Activated naive CD4-positive, alpha-beta T cell treated with anti-CD3 and anti-CD28 coated beads, Interleukin-2, amount 50 U/mL, for 24 hours (primary cell): ENCODE measurements around the gene NLK.
"Not testable (repeated sequence)": the region's sequence is repeated elsewhere in the genome, so short reads cannot be mapped to it uniquely, and the experiment has no call there.

Experiments used
- H3K27ac Mint-ChIP-seq: one replicate; pipeline ENCODE4 v1.8.0; 2021; ENCODE audit warnings: mild to moderate bottlenecking, mixed read lengths
- H3K27me3 Mint-ChIP-seq: one replicate; pipeline ENCODE4 v1.8.0; 2021; ENCODE audit warnings: mixed read lengths
- H3K36me3 Mint-ChIP-seq: one replicate; pipeline ENCODE4 v1.8.0; 2021; ENCODE audit warnings: mixed read lengths
- H3K4me1 Mint-ChIP-seq: one replicate; pipeline ENCODE4 v1.8.0; 2021; ENCODE audit warnings: mixed read lengths
- H3K4me3 Mint-ChIP-seq: one replicate; pipeline ENCODE4 v1.8.0; 2021; ENCODE audit warnings: mild to moderate bottlenecking, mixed read lengths
- H3K9me3 Mint-ChIP-seq: one replicate; pipeline ENCODE4 v1.8.0; 2021; ENCODE audit warnings: mixed read lengths

The NLK gene

DNA sequence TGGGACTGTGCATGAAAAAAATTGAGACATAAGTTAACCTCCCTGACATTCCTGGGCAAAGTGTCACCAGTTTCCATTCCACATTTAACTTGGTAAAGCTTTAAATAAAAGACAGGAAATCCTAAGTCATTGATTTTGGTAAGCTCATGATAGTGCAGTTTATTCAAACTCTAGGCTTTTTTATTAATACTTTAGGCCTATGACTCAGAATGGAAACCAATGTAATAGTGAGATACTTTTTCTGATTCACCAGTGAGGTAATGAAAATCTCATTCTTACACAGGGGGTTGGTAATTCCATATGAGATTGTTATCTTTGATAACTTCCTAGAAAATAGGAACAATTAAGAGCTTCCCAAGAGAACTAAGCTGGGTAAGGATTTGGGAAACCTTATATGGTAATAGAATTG, 91.1 kb downstream of the NLK start:
- Mint-ChIP-seq H3K9me3 (no peaks in the 10 kb centered on the region), H3K4me3 (no peak overlapping the region), H3K27me3 (no peaks in the 10 kb centered on the region), H3K36me3 (peaks cover 14% of the 10 kb centered on the region), H3K27ac (peak overlapping the region; percentile 70), H3K4me1 (peaks cover 9% of the 10 kb centered on the region)

DNA sequence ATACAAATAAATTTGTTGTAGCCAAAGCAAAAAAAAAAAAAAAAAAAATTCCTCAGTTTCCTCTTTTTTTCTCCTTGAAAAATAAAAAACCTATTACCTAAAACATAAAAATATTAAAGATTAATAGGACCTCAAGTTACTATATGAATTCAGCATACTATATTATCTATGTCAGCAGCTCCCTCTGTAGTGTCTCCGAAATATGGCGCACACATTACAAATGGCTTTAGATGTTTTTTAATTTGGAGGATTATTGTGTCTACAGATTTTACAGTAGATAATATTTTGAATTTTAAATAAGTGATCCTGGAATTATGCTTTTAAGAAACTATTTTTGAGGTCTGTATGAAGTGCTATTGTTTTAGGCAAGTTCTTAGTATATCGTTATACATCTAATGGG, 94.4 kb downstream of the NLK start:
- Mint-ChIP-seq H3K4me3 (no peak overlapping the region), H3K9me3 (no peaks in the 10 kb centered on the region), H3K27ac (no peak overlapping the region), H3K27me3 (no peaks in the 10 kb centered on the region), H3K4me1 (peaks cover 9% of the 10 kb centered on the region), H3K36me3 (peaks cover 16% of the 10 kb centered on the region)

DNA sequence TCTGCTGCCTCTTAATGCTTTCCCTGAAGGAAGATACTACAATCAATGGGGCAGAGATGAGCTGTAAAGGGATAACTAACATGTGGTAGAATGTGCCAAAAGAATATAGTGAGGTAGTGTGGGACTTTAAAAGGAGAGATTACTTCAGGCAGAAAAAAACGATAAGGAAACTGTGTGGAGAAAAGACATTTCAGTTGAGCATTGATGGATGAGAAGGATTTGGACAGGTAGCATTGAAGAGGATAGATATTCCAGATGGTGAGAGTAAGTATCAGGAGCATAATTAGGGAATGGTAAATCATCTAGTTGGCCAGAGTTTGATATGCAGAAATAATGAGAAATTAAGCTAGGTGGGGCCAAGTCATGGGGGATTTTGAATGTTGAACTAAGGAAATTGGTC, 97.3 kb downstream of the NLK start:
- Mint-ChIP-seq H3K27me3 (no peaks in the 10 kb centered on the region), H3K4me3 (no peak overlapping the region), H3K9me3 (no peaks in the 10 kb centered on the region), H3K4me1 (no peaks in the 10 kb centered on the region), H3K27ac (no peak overlapping the region), H3K36me3 (peaks cover 16% of the 10 kb centered on the region)

DNA sequence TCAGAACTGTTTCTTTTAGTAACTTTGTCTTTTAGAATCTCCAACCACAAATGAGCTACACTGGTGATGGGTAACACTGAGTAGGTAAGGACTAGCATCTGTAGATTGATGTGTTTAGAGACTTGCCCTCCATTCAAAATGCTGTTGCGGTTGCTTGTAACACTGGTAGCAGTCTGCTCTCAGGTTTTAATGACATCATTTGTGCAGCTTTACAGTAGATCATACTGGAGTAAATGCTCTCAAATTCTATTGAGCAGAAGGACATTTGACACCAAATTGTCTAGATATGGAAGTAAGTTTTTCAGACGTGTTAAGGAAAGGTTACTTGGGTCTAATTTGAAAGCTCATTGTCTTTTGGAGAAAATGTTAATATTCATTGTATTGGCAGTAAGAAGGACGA, 98.8 kb downstream of the NLK start:
- H3K4me1 Mint-ChIP-seq: no peaks in the 10 kb centered on the region

DNA sequence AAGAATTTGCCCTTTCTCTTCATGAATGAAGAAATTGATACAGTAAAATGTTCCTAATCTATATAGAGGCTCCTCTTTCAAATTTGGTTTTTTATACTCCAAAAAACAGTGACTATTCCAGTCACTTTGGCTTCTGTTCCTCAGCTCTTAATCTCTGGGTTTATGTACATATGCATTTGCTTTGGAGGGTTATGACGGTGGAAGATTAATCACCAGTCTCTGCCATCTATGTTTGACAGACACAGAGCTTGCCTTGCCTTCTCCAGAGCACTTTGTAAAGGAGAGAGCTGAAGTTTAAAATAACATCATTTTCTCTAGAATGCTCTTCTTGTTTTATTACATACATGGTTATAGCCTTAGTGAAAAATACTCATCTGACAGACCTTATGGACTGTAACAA, 99.3 kb downstream of the NLK start:
- Mint-ChIP-seq H3K4me1 (no peaks in the 10 kb centered on the region), H3K27ac (no peak overlapping the region), H3K36me3 (peaks cover 14% of the 10 kb centered on the region), H3K27me3 (no peaks in the 10 kb centered on the region), H3K4me3 (no peak overlapping the region), H3K9me3 (no peaks in the 10 kb centered on the region)

More for the DNA sequence above, 98.8 kb downstream of the NLK start:
- H3K27me3 Mint-ChIP-seq: no peaks in the 10 kb centered on the region
- H3K4me3 Mint-ChIP-seq: no peak overlapping the region
- peaks cover 14% of the 10 kb centered on the region for H3K36me3 Mint-ChIP-seq
- no peak overlapping the region for H3K27ac Mint-ChIP-seq
- no peaks in the 10 kb centered on the region for H3K9me3 Mint-ChIP-seq

DNA sequence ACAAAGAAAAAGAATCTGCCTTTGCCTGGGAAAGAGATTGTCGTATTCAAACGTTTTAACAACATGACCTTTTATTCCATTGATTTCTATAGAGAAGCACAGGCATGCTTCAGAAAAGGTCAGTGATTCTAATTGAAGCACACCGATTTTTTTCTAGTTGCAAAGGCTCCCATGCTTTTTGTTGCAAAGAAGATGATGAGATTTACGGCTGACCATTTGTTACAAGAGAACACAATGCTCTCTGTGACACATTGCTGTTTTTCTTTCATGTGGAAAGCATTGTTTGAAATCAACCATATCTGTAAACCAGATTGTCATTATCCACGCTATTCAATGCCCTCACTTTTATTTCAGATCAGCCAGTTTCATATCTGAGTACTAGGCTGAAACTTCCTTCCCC, 99.8 kb downstream of the NLK start:
- Mint-ChIP-seq H3K27ac (no peak overlapping the region), H3K4me3 (no peak overlapping the region), H3K27me3 (no peaks in the 10 kb centered on the region), H3K4me1 (no peaks in the 10 kb centered on the region), H3K36me3 (peaks cover 14% of the 10 kb centered on the region), H3K9me3 (no peaks in the 10 kb centered on the region)

DNA sequence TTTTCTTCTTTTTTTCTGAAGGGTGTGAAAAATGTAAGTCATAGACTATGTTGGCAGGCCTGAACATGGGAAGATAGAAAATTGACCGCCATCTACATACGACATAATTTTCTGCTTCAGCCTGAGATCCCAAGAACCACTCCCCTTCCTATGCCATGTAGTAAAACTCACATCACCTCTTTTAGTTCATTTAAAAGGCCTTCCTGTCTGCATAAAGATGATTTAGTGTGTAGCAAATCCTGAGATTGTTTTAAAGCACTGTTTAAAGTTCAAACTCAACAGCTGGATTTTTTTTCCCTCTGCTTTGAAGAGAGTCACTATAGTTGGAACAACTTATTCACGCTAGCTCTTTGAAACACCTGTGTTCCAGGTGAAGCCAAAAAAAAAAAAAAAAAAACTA, 101.5 kb downstream of the NLK start:
- peaks cover 14% of the 10 kb centered on the region for H3K36me3 Mint-ChIP-seq
- H3K27ac Mint-ChIP-seq: no peak overlapping the region
- H3K4me1 Mint-ChIP-seq: no peaks in the 10 kb centered on the region
- no peaks in the 10 kb centered on the region for H3K27me3 Mint-ChIP-seq
- H3K9me3 Mint-ChIP-seq: no peaks in the 10 kb centered on the region
- no peak overlapping the region for H3K4me3 Mint-ChIP-seq

DNA sequence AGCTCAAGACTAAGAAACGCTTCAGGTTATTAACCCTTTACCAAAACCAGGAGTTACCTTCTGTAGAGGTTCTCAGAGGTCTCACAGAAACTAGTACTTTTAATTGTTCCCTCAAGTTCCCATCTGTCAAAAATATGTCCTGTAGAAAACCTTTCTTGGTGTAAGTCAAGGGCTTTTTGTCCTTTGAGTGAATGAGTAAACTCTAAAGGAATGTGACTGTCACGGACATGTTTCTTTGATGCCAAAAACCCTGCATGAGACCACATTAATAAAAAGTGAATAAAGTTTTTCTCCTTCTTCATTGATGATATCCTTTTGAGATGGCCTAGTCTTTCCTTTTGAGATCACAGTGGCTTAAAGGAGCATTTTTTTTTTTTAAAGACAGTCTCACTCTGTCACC, 102.9 kb downstream of the NLK start:
- Mint-ChIP-seq H3K4me3 (no peak overlapping the region), H3K36me3 (peaks cover 12% of the 10 kb centered on the region), H3K27ac (no peak overlapping the region), H3K9me3 (no peaks in the 10 kb centered on the region), H3K4me1 (no peaks in the 10 kb centered on the region), H3K27me3 (no peaks in the 10 kb centered on the region)

DNA sequence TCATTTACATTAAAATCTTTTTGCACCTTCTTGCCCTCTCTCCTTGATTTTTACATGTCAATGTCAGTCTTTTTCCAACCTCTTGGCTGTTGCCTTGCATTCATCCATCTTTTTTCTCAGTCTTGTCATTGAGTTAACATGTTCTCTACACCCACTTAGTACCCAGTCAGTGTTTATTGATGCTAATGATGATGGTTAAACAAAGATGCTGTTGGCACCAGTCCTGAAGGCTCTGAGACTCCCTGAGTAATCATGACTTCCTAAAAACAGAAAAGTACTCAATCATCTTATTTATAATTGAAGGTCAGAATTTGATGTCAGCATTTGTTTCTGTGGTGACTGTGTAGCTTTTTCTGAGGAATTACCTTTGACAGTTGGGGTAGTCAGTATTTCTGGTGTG, 104.5 kb downstream of the NLK start:
- Mint-ChIP-seq H3K9me3 (no peaks in the 10 kb centered on the region), H3K27me3 (no peaks in the 10 kb centered on the region), H3K36me3 (peaks cover 12% of the 10 kb centered on the region), H3K4me3 (no peak overlapping the region), H3K27ac (no peak overlapping the region), H3K4me1 (no peaks in the 10 kb centered on the region)

DNA sequence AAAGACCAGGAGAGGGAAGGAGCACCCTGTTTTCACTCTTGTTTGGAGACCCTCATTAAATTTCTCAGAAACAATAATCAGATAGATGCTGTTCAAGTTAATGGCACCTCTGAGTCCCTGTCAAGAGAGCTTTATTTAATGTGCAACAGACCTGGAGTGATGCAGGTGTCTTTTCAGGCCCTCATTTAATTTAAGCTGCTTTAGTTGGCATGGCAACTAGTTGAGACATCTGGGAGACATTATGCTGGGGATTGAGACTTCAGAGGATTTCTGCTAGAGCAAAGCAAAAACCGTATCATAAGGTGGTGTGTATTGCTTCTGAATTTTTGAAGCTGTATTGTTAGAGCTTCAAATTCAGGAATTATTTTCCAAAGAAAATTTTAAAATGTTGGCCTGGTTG, 108.5 kb downstream of the NLK start:
- Mint-ChIP-seq H3K9me3 (no peaks in the 10 kb centered on the region), H3K27ac (no peak overlapping the region), H3K4me3 (no peak overlapping the region), H3K27me3 (no peaks in the 10 kb centered on the region), H3K4me1 (no peaks in the 10 kb centered on the region), H3K36me3 (no peaks in the 10 kb centered on the region)

DNA sequence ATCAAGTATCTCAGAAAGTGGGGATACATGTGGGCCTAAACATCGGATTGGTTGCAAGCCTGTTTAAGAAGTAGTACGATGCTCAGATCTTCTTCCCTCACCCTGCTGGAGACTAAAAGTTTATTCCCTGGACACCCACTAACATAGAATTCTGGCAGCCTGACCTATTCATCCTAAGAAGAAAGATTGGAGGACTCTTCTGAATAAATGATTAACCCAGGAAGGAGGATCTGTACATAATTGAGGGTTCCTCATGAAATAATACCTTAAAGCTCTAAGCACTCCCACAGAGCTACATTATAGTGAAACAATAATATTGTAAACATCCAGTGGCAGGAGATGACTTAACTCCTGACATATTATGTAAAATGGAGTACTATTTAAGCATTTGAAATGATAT, 111.7 kb downstream of the NLK start:
- Mint-ChIP-seq H3K27me3 (no peaks in the 10 kb centered on the region), H3K4me1 (no peaks in the 10 kb centered on the region)

DNA sequence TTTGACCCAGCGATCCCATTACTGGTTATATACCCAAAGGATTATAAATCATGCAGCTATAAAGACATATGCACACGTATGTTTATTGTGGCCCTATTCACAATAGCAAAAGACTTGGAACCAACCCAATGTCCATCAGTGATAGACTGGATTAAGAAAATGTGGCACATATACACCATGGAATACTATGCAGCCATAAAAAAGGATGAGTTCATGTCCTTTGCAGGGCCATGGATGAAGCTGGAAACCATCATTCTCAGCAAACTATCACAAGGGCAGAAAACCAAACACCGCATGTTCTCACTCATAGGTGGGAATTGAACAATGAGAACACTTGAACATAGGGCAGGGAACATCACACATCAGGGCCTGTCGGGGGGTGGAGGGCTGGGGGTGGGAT, 112.9 kb downstream of the NLK start:
- H3K27ac Mint-ChIP-seq, H3K4me3 Mint-ChIP-seq, H3K27me3 Mint-ChIP-seq, H3K36me3 Mint-ChIP-seq, H3K4me1 Mint-ChIP-seq, H3K9me3 Mint-ChIP-seq: not testable (repeated sequence)

More for the DNA sequence above, 111.7 kb downstream of the NLK start:
- H3K4me3 Mint-ChIP-seq: no peak overlapping the region
- H3K36me3 Mint-ChIP-seq: no peaks in the 10 kb centered on the region
- H3K27ac Mint-ChIP-seq: no peak overlapping the region
- no peaks in the 10 kb centered on the region for H3K9me3 Mint-ChIP-seq

DNA sequence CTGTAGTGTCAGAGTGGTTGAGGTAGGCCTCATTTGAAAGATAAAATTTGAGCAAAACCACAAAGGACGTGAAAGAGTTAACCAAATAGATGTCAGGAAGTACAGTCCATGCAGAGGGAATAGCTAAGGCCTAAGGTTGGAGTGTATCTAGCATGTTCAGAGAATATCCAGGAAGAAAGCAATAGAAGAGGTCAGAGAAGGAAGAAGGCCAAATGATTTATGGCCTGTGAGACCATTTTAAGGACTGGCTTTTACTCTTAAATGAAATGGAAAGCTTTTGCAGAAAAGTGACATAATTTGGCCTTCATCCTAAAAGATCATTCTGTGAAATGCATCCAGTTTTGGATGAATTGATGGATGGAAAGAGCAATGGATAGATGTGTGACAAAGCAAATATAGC, 116.5 kb downstream of the NLK start:
- H3K27me3 Mint-ChIP-seq: no peaks in the 10 kb centered on the region
- H3K4me1 Mint-ChIP-seq: no peaks in the 10 kb centered on the region
- H3K4me3 Mint-ChIP-seq: no peak overlapping the region
- H3K9me3 Mint-ChIP-seq: no peaks in the 10 kb centered on the region
- H3K36me3 Mint-ChIP-seq: peaks cover 8% of the 10 kb centered on the region
- no peak overlapping the region for H3K27ac Mint-ChIP-seq

DNA sequence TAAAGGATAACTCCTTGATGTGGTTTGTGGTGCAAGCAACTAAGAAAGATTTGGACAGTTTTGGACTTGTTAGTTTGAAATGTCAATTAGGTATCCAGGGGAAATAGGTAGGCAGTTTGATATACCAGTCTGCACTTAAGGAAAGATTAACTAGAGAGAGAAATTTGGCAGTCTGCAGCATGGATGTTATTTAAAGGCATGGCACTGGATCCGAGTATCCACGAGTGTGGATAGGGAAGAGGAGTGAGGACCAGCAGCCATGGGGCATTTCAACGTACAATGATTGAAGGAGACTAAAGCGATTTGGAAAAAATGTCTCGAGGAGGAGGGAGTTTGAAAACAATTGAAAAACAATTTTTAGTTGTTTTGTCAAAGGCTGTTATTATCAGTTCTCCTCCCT, 117.4 kb downstream of the NLK start:
- Mint-ChIP-seq H3K36me3 (peaks cover 8% of the 10 kb centered on the region), H3K4me3 (no peak overlapping the region), H3K27me3 (no peaks in the 10 kb centered on the region), H3K4me1 (no peaks in the 10 kb centered on the region), H3K27ac (no peak overlapping the region), H3K9me3 (no peaks in the 10 kb centered on the region)

DNA sequence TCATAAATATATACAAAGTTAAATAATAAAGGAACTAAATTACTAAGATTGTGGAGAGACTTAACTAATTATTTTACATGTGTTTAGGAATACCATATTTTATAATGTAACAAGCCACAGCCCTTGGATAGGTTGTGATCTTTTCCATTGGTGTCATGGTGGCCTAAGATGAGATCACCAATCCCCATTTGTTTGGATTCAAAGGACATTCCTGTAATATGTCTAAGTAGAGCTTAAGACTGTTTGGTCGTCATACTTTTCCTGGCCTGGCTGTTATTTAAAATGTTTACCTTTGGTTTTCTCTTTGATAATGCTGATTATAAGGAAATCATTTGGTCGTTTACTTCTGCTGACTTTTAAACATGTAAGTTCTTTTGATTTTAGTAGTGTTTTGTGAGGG, 118.1 kb downstream of the NLK start:
- Mint-ChIP-seq H3K36me3 (peaks cover 10% of the 10 kb centered on the region), H3K4me1 (no peaks in the 10 kb centered on the region), H3K9me3 (no peaks in the 10 kb centered on the region), H3K27ac (no peak overlapping the region), H3K27me3 (no peaks in the 10 kb centered on the region), H3K4me3 (no peak overlapping the region)

DNA sequence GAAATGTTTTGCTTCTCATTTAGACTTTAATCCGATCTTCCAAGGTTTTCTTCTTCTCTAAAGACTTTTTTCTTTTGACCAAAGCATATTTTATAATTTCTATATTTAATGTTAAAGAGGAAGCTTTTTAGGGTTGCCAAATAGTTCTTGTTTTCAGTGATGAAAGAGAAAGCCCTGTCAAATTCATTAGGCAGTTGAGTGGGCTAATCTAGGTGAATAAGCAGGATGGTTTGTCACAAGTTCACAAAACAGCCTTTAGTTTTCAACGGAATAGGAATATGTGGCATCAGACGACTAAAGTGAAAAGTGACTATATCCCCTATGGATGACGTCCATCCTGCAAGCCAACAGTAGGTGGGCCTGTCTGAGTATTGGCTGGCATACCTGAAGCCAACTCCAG, 118.8 kb downstream of the NLK start:
- Mint-ChIP-seq H3K4me3 (no peak overlapping the region), H3K27ac (no peak overlapping the region), H3K36me3 (peaks cover 12% of the 10 kb centered on the region), H3K27me3 (no peaks in the 10 kb centered on the region), H3K9me3 (no peaks in the 10 kb centered on the region), H3K4me1 (no peaks in the 10 kb centered on the region)

DNA sequence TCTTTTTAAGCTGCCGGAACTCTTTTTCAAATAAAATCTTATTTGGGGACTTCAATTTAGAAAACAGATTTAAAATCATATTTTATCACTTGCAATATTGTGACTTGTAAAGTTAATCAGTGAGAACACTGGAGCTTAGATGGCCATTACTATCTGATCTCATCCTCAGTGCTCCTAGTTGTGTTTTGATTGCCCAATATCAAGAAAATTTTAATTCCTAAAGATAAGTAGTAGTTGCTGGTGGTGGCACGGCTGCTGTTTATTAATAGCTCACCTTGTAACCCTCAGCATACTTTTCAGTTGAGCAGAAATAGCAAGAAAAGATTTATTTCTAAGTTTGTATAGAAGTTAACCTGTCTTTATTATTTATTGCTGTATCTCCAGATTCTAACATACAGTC, 124.0 kb downstream of the NLK start:
- Mint-ChIP-seq H3K4me1 (peaks cover 3% of the 10 kb centered on the region), H3K27ac (no peak overlapping the region), H3K9me3 (no peaks in the 10 kb centered on the region), H3K36me3 (peaks cover 19% of the 10 kb centered on the region), H3K4me3 (no peak overlapping the region), H3K27me3 (no peaks in the 10 kb centered on the region)
